Measurements from ENCODE around the gene DCUN1D1. TPM values are rescaled to one million over a fixed set of nuclear protein-coding genes. Genes with fewer than 3 reads are reported as not detected.

Gene DCUN1D1
- total and polyA plus RNA-seq, 7 donors, result 11.6 to 97.8 (median 44.4) TPM

- no peak for DNase-seq
- Histone ChIP-seq H3K4me1 (no peaks in the 10 kb centered on the region), H3K4me3 (no peak overlapping the region), H3K27ac (no peak overlapping the region), H3K27me3 (ENCODE audit: insufficient read depth in 3 of 3, low read length in 2 of 3) (no peaks in the 10 kb centered on the region), H3K9me3 (no peaks in the 10 kb centered on the region), H3K36me3 (ENCODE audit: insufficient read depth in 1 of 2, low read depth in 1 of 2) (no peaks in the 10 kb centered on the region)
- intact Hi-C loops (cut with DNase I), result no loop called here
- TF ChIP-seq CTCF (IDR thresholded peaks at IDR 0.05), result no peak
- 84 to 87% (median 86%) methylated on average over 6 of the region's 6 CpGs for WGBS, 3 donors
- no peak for ATAC-seq
Measured at GRCh38 chr3:182986021-182986420, 5.7 kb upstream of the DCUN1D1 start.

- peaks cover 4% of the 10 kb centered on the region for H3K4me1 ChIP-seq
- DNase-seq, result no peak
- H3K9me3 ChIP-seq, result no peaks in the 10 kb centered on the region
- TF ChIP-seq CTCF (IDR thresholded peaks at IDR 0.05), result no peak
- no peak overlapping the region for H3K27ac ChIP-seq
- ATAC-seq, result no peak
- H3K36me3 ChIP-seq (ENCODE audit: insufficient read depth in 1 of 2, low read depth in 1 of 2), result no peaks in the 10 kb centered on the region
- intact Hi-C loops (cut with DNase I), result loop anchor here (5.0 kb wide), 2 partner anchors 72 to 113 kb away; partner anchors contain the start of gene MCCC1 (in 1 of the 2)
- H3K4me3 ChIP-seq, result no peak overlapping the region
- no peaks in the 10 kb centered on the region for H3K27me3 ChIP-seq (ENCODE audit: insufficient read depth in 3 of 3, low read length in 2 of 3)
Measured at GRCh38 chr3:182983876-182984275, 3.5 kb upstream of the DCUN1D1 start.

GRCh38 chr3:182981038-182981380, 671 bp upstream of the DCUN1D1 start:
- WGBS, 3 donors, result 65 to 69% (median 67%) methylated on average over 10 of the region's 10 CpGs
- intact Hi-C loops (cut with DNase I), result loop anchor here (5.0 kb wide), 2 partner anchors 69 to 116 kb away; partner anchors contain the start of gene MCCC1 (in 1 of the 2)
- Histone ChIP-seq H3K4me1 (peaks cover 20% of the 10 kb centered on the region), H3K27ac (peak overlapping the region; percentile 89), H3K36me3 (ENCODE audit: insufficient read depth in 1 of 2, low read depth in 1 of 2) (no peaks in the 10 kb centered on the region), H3K9me3 (no peaks in the 10 kb centered on the region), H3K4me3 (peak overlapping the region; percentile 95), H3K27me3 (ENCODE audit: insufficient read depth in 3 of 3, low read length in 2 of 3) (no peaks in the 10 kb centered on the region)
- no peak for TF ChIP-seq CTCF (IDR thresholded peaks at IDR 0.05)
- ATAC-seq (peak in 1 of 4 donors; percentile 11), DNase-seq (peak in 1 of 2 donors; percentile 61)

GRCh38 chr3:182979674-182980191, 605 bp downstream of the DCUN1D1 start:
- Histone ChIP-seq H3K27ac (peak overlapping the region; percentile 89), H3K36me3 (ENCODE audit: insufficient read depth in 1 of 2, low read depth in 1 of 2) (no peaks in the 10 kb centered on the region), H3K4me3 (peak overlapping the region; percentile 95), H3K9me3 (no peaks in the 10 kb centered on the region), H3K4me1 (peaks cover 24% of the 10 kb centered on the region), H3K27me3 (ENCODE audit: insufficient read depth in 3 of 3, low read length in 2 of 3) (no peaks in the 10 kb centered on the region)
- TF ChIP-seq CTCF (IDR thresholded peaks at IDR 0.05), result no peak
- DNase-seq (no peak), ATAC-seq (peak; percentile 21 to 62 (median 27))
- intact Hi-C loops (cut with DNase I), result loop anchor here (5.0 kb wide), 2 partner anchors 67 to 118 kb away; partner anchors contain the start of gene MCCC1 (in 1 of the 2)
- 0 to 1% (median 0%) methylated on average over 13 to 29 of the region's 29 CpGs for WGBS, 3 donors
